GM21367 (cell line): ENCODE data around the gene CYB5A.
"Not testable (repeated sequence)": the region's sequence is repeated elsewhere in the genome, so short reads cannot be mapped to it uniquely, and the experiment has no call there.

Source experiments
- ATAC-seq: cut with Tn5 transposase; IDR thresholded peaks from one replicate; pipeline ENCODE4 v1.9.1; 2021; ENCODE audit not compliant: unreplicated experiment

The CYB5A gene

GRCh38 chr18:74291771-74292540 lies at the start of gene CYB5A:
Gene CYB5A (minus strand): TSS chr18:74291963. CDS start chr18:74291875, 88 bp downstream.
- ATAC-seq = peak; percentile 99

- ATAC-seq = no peak
Measured at GRCh38 chr18:74337912-74338309, 46.1 kb upstream of the CYB5A start.

- ATAC-seq = no peak
Measured at GRCh38 chr18:74337155-74337911, 45.6 kb upstream of the CYB5A start.

GRCh38 chr18:74336656-74337055 lies 44.9 kb upstream of the CYB5A start:
- ATAC-seq = no peak

GRCh38 chr18:74334242-74334893 lies 42.6 kb upstream of the CYB5A start:
- no peak for ATAC-seq

- ATAC-seq = no peak
Measured at GRCh38 chr18:74333091-74333490, 41.3 kb upstream of the CYB5A start.

- no peak for ATAC-seq
Measured at GRCh38 chr18:74331404-74331803, 39.6 kb upstream of the CYB5A start.

GRCh38 chr18:74329688-74330205 lies 38.0 kb upstream of the CYB5A start:
- no peak for ATAC-seq

- no peak for ATAC-seq
Measured at GRCh38 chr18:74328206-74328605, 36.4 kb upstream of the CYB5A start.

- ATAC-seq = not testable (repeated sequence)
Measured at GRCh38 chr18:74326791-74327190, 35.0 kb upstream of the CYB5A start.

- no peak for ATAC-seq
Measured at GRCh38 chr18:74326231-74326630, 34.5 kb upstream of the CYB5A start.

GRCh38 chr18:74316257-74317170 lies 24.8 kb upstream of the CYB5A start:
- ATAC-seq = no peak

- ATAC-seq = no peak
Measured at GRCh38 chr18:74315464-74316256, 23.9 kb upstream of the CYB5A start, which contains the start of gene C18orf63. Gene C18orf63 (plus strand): TSS chr18:74315839. CDS start chr18:74317866, 2,027 bp downstream.

GRCh38 chr18:74314759-74315463 lies 23.1 kb upstream of the CYB5A start:
- ATAC-seq = no peak

GRCh38 chr18:74311000-74311399 lies 19.2 kb upstream of the CYB5A start:
- no peak for ATAC-seq

- peak; percentile 91 for ATAC-seq
Measured at GRCh38 chr18:74310411-74310810, 18.6 kb upstream of the CYB5A start.

- no peak for ATAC-seq
Measured at GRCh38 chr18:74303936-74304335, 12.2 kb upstream of the CYB5A start.

- no peak for ATAC-seq
Measured at GRCh38 chr18:74303306-74303705, 11.5 kb upstream of the CYB5A start.

GRCh38 chr18:74299746-74300145 lies 8.0 kb upstream of the CYB5A start:
- ATAC-seq = no peak
